Panc1 (cell line): ENCODE results near the gene TNFAIP6.

Experiments used
- POLR2AphosphoS5 ChIP-seq: IDR thresholded peaks from 2 replicates; pipeline ENCODE4 v1.6.1; 2012; ENCODE audit warnings: mild to moderate bottlenecking, low read depth, low read length, moderate library complexity
- SIN3A ChIP-seq: IDR thresholded peaks from 2 replicates; pipeline ENCODE4 v1.6.1; 2012; ENCODE audit warnings: low read depth, mild to moderate bottlenecking, low read length, moderate library complexity, borderline replicate concordance; ENCODE audit not compliant: insufficient read depth
- TCF7L2 ChIP-seq: IDR thresholded peaks from 2 replicates; pipeline ENCODE4 v1.6.1; 2011; ENCODE audit warnings: mild to moderate bottlenecking, low read depth, low read length, inconsistent platforms
- TF ChIP-seq, protein P1 (sequence below): fragments of 450-650 bp; IDR thresholded peaks from 2 replicates; pipeline ENCODE4 v1.5.1; 2017; ENCODE audit warnings: mild to moderate bottlenecking
- TF ChIP-seq, protein P2 (sequence below), 2 experiments: IDR thresholded peaks; 2 replicates each; pipeline ENCODE4 v1.6.1; 2011 to 2012; ENCODE audit warnings: low read depth in 2 of 2, control low read depth in 1 of 2, low read length in 1 of 2, mild to moderate bottlenecking in 1 of 2, moderate library complexity in 1 of 2; ENCODE audit not compliant: insufficient read depth in 1 of 2

DNA sequence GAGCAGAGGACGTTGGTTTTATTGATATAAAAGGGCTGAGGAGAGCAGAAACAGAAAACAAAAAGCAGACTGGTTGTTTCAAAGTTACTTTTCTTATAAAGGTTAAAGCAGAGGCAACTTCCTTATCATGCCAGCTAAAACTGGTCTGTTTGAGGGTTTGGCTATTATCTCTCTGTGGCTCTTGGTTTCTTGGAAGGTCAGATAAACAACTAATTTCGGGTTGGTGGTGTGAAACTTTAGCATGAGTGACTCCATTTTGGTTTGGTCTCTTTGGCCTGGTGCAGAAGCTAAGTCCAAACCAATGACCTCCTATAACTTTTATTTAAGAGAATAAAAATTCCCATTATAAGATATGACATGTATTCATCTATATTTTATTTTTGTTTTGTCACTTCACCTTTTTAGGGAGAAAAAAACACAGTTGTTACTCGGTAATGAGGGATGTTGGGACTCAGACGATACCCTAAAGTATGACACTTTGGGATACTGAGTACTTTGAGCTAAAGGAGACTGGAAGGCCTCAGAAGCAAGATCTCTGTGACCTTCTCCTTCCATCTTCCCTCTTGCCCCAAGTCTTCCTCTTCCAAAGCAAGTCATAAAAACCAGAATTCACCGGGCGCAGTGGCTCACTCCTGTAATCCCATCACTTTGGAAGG is 23.3 kb downstream of the TNFAIP6 start:
- TF ChIP-seq, protein P1, sequence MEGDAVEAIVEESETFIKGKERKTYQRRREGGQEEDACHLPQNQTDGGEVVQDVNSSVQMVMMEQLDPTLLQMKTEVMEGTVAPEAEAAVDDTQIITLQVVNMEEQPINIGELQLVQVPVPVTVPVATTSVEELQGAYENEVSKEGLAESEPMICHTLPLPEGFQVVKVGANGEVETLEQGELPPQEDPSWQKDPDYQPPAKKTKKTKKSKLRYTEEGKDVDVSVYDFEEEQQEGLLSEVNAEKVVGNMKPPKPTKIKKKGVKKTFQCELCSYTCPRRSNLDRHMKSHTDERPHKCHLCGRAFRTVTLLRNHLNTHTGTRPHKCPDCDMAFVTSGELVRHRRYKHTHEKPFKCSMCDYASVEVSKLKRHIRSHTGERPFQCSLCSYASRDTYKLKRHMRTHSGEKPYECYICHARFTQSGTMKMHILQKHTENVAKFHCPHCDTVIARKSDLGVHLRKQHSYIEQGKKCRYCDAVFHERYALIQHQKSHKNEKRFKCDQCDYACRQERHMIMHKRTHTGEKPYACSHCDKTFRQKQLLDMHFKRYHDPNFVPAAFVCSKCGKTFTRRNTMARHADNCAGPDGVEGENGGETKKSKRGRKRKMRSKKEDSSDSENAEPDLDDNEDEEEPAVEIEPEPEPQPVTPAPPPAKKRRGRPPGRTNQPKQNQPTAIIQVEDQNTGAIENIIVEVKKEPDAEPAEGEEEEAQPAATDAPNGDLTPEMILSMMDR, result no peak
- TF ChIP-seq, protein P2, sequence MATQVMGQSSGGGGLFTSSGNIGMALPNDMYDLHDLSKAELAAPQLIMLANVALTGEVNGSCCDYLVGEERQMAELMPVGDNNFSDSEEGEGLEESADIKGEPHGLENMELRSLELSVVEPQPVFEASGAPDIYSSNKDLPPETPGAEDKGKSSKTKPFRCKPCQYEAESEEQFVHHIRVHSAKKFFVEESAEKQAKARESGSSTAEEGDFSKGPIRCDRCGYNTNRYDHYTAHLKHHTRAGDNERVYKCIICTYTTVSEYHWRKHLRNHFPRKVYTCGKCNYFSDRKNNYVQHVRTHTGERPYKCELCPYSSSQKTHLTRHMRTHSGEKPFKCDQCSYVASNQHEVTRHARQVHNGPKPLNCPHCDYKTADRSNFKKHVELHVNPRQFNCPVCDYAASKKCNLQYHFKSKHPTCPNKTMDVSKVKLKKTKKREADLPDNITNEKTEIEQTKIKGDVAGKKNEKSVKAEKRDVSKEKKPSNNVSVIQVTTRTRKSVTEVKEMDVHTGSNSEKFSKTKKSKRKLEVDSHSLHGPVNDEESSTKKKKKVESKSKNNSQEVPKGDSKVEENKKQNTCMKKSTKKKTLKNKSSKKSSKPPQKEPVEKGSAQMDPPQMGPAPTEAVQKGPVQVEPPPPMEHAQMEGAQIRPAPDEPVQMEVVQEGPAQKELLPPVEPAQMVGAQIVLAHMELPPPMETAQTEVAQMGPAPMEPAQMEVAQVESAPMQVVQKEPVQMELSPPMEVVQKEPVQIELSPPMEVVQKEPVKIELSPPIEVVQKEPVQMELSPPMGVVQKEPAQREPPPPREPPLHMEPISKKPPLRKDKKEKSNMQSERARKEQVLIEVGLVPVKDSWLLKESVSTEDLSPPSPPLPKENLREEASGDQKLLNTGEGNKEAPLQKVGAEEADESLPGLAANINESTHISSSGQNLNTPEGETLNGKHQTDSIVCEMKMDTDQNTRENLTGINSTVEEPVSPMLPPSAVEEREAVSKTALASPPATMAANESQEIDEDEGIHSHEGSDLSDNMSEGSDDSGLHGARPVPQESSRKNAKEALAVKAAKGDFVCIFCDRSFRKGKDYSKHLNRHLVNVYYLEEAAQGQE (IDR thresholded peaks at IDR 0.05; ENCODE audit: insufficient read depth in 1 of 2, low read depth in 2 of 2, low read length in 1 of 2), result no peak
- TF ChIP-seq POLR2AphosphoS5, result no peak
- TF ChIP-seq TCF7L2, result no peak
- TF ChIP-seq SIN3A, result no peak
